HEK293T (cell line): ENCODE data around the gene IMPDH1.

Source experiments
- BHLHE40 ChIP-seq: fragments of 450-650 bp; IDR thresholded peaks from 2 replicates; pipeline ENCODE4 v1.6.1; 2016; ENCODE audit warnings: mild to moderate bottlenecking, moderate library complexity, borderline replicate concordance
- CTBP1 ChIP-seq: fragments of 450-650 bp; IDR thresholded peaks from 2 replicates; pipeline ENCODE4 v1.6.1; 2016; ENCODE audit warnings: borderline replicate concordance
- FOXK2 ChIP-seq: fragments of 450-650 bp; IDR thresholded peaks from 2 replicates; pipeline ENCODE4 v1.6.1; 2016; ENCODE audit warnings: mild to moderate bottlenecking
- FOXM1 ChIP-seq: fragments of 450-650 bp; IDR thresholded peaks from 2 replicates; pipeline ENCODE4 v1.6.1; 2017; ENCODE audit warnings: mild to moderate bottlenecking, borderline replicate concordance
- HDGF ChIP-seq: fragments of 450-650 bp; IDR thresholded peaks from 2 replicates; pipeline ENCODE4 v1.6.1; 2017; ENCODE audit warnings: antibody characterized with exemption, borderline replicate concordance
- LEF1 ChIP-seq: fragments of 450-650 bp; IDR thresholded peaks from 2 replicates; pipeline ENCODE4 v1.6.1; 2017; ENCODE audit warnings: mild to moderate bottlenecking, borderline replicate concordance
- SP1 ChIP-seq: fragments of 450-650 bp; IDR thresholded peaks from 2 replicates; pipeline ENCODE4 v1.6.1; 2017
- ZNF384 ChIP-seq: fragments of 450-650 bp; IDR thresholded peaks from 2 replicates; pipeline ENCODE4 v1.6.1; 2016

DNA sequence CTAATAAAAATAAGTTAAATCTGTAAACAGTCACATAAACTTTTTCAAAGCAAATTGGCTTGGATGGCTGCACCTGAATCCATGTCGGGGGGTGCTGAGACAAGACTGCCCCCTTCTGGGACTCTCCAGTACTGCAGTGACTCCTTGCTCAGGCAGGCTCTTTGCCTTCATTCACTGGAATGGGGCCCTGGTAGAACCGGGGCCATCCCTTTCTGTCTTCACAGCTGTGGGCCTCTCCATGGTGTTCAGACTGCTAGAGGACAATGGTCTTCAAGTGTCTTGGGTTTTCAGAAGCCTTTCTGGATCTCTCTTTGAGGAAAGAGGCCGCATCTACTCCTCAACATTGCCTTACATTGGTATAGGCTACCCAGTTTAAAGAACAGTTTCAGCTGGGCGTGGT lies 16.1 kb upstream of the IMPDH1 start:
- TF ChIP-seq HDGF: no peak
- TF ChIP-seq FOXK2: no peak
- TF ChIP-seq FOXM1: no peak
- no peak for TF ChIP-seq ZNF384
- TF ChIP-seq SP1: no peak
- TF ChIP-seq BHLHE40: no peak
- TF ChIP-seq CTBP1: no peak
- TF ChIP-seq LEF1: no peak
